ENCODE data around the gene ZNF83. TPM values are rescaled to one million over a fixed set of nuclear protein-coding genes. Genes with fewer than 3 reads are reported as not detected.
A peak's percentile ranks its signal among the peaks of the same experiment; 100 is the strongest.
"Not testable (repeated sequence)": the region's sequence is repeated elsewhere in the genome, so short reads cannot be mapped to it uniquely, and the experiment has no call there.

The ZNF83 gene
- total and polyA plus RNA-seq, 2 experiments from 2014 or later = 33.1 to 134 TPM

DNA sequence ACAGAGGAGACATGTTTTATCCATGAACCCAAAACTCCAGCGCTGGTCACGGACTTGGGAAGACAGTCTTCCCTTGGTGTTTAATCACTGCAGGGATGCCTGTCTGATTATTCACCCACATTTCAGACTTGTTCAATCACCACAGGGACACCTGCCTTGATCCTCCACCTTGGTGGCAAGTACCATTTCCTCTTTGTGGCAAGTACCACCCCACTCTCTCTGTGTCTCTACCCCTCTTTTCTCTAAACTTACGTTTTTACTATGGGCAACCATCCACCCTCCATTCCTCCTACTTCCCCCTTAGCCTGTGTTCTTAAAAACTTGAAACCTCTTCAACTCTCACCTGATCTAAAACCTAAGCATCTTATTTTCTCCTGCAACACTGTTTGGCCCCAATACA lies 16.8 kb downstream of the ZNF83 start:
- H3K27me3 ChIP-seq = no peaks in the 10 kb centered on the region
- no peak overlapping the region for H3K27ac ChIP-seq
- H3K4me1 ChIP-seq (ENCODE audit: low read depth) = no peaks in the 10 kb centered on the region
- peaks cover 4% of the 10 kb centered on the region for H3K36me3 ChIP-seq
- H3K4me3 ChIP-seq = no peak overlapping the region
- TF ChIP-seq, protein P1, sequence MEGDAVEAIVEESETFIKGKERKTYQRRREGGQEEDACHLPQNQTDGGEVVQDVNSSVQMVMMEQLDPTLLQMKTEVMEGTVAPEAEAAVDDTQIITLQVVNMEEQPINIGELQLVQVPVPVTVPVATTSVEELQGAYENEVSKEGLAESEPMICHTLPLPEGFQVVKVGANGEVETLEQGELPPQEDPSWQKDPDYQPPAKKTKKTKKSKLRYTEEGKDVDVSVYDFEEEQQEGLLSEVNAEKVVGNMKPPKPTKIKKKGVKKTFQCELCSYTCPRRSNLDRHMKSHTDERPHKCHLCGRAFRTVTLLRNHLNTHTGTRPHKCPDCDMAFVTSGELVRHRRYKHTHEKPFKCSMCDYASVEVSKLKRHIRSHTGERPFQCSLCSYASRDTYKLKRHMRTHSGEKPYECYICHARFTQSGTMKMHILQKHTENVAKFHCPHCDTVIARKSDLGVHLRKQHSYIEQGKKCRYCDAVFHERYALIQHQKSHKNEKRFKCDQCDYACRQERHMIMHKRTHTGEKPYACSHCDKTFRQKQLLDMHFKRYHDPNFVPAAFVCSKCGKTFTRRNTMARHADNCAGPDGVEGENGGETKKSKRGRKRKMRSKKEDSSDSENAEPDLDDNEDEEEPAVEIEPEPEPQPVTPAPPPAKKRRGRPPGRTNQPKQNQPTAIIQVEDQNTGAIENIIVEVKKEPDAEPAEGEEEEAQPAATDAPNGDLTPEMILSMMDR (IDR thresholded peaks at IDR 0.05; ENCODE audit: low read depth, low read length) = no peak
- no peak for DNase-seq (ENCODE audit: low read depth in 1 of 2, low spot score in 1 of 2)
- H3K9me3 ChIP-seq (ENCODE audit: low read depth) = no peaks in the 10 kb centered on the region

- no peaks in the 10 kb centered on the region for H3K27me3 ChIP-seq
- H3K36me3 ChIP-seq = peaks cover 31% of the 10 kb centered on the region
- H3K9me3 ChIP-seq (ENCODE audit: low read depth) = no peaks in the 10 kb centered on the region
- no peaks in the 10 kb centered on the region for H3K4me1 ChIP-seq (ENCODE audit: low read depth)
- TF ChIP-seq, protein P1 (IDR thresholded peaks at IDR 0.05; ENCODE audit: low read depth, low read length) = no peak
- no peak overlapping the region for H3K27ac ChIP-seq
- DNase-seq (ENCODE audit: low read depth in 1 of 2, low spot score in 1 of 2) = no peak
- no peak overlapping the region for H3K4me3 ChIP-seq
These were observed 24.8 kb downstream of the ZNF83 start for GRCh38 chr19:52613299-52613906.

DNA sequence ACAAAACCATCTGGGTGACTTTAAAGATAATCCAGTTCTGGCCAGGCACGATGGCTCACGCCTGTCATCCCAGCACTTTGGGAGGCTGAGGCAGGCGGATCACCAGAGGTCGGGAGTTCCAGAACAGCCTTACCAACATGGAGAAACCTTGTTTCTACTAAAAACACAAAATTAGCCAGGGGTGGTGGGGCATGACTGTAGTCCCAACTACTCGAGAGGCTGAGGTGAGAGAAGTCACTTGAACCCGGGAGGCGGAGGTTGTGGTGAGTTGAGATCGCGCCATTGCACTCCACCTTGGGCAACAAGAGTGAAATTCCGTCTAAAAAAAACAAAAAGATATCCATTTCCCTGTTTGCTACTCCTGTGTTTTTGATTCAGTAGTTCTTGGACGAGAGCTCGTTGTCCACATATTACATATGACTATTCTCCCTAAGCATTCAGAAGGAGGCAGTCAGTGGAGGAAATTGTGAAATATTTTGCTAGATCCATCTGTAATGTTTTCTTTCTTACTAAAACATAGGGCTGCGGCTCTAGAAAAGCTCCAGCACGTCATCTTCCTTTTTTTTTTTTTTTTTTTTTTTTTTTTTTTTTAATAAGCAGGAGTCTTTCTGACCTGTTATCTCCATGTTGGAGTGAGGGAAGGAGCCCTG lies 34.5 kb downstream of the ZNF83 start:
- no peak overlapping the region for H3K27ac ChIP-seq
- H3K9me3 ChIP-seq (ENCODE audit: low read depth) = no peaks in the 10 kb centered on the region
- TF ChIP-seq, protein P1 (IDR thresholded peaks at IDR 0.05; ENCODE audit: low read depth, low read length) = no peak
- H3K36me3 ChIP-seq = no peaks in the 10 kb centered on the region
- DNase-seq (ENCODE audit: low read depth in 1 of 2, low spot score in 1 of 2) = peak in 1 of 2 donors; percentile 76
- no peak overlapping the region for H3K4me3 ChIP-seq
- H3K27me3 ChIP-seq = no peaks in the 10 kb centered on the region
- no peaks in the 10 kb centered on the region for H3K4me1 ChIP-seq (ENCODE audit: low read depth)

- Histone ChIP-seq H3K36me3 (no peaks in the 10 kb centered on the region), H3K27ac (no peak overlapping the region), H3K4me1 (ENCODE audit: low read depth) (no peaks in the 10 kb centered on the region), H3K27me3 (no peaks in the 10 kb centered on the region), H3K4me3 (no peak overlapping the region), H3K9me3 (ENCODE audit: low read depth) (no peaks in the 10 kb centered on the region)
- no peak for DNase-seq (ENCODE audit: low read depth in 1 of 2, low spot score in 1 of 2)
- TF ChIP-seq, protein P1 (IDR thresholded peaks at IDR 0.05; ENCODE audit: low read depth, low read length) = no peak
These were observed 35.2 kb downstream of the ZNF83 start for GRCh38 chr19:52602941-52603340.

DNA sequence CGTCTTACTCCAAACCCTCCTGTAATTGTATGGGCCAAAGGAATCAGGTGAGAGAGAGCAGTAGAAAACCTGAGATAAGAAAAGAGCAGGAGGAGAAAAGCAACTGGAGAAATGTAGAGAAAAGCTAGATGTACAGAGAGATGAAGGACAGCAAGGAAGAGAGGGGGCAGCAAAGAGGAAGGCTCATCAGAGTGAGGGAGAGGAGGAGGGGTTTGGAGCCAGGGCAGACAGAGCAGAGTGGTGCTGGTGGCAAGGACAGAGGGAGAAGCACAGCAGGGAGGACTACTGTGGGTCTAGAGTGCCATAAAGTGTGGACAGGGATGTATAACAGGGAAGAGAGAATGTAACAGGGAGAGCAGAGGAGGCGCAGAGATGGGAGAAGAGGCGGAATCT lies 36.2 kb downstream of the ZNF83 start:
- not testable (repeated sequence) for H3K4me1 ChIP-seq (ENCODE audit: low read depth); H3K27ac ChIP-seq; H3K36me3 ChIP-seq; H3K27me3 ChIP-seq; H3K9me3 ChIP-seq (ENCODE audit: low read depth)
- peak in 1 of 2 donors; percentile 5 for DNase-seq (ENCODE audit: low read depth in 1 of 2, low spot score in 1 of 2)
- TF ChIP-seq, protein P1 (IDR thresholded peaks at IDR 0.05; ENCODE audit: low read depth, low read length) = peak; percentile 9
- peak overlapping the region; percentile 91 for H3K4me3 ChIP-seq

All from cardiac muscle cell (in vitro differentiated cells and primary cell).